K562 treated with DMSO at 1 percent for 12 hours (cell line): ENCODE data around the gene MACROH2A1. TPM values are rescaled to one million over a fixed set of nuclear protein-coding genes. Genes with fewer than 3 reads are reported as not detected.

ENCODE experiments used
- total RNA-seq: library from RNA; unstranded; fragments of 300-600 nt; gene quantifications from 2 replicates; pipeline ENCODE4 v1.2.3, GENCODE V29; 2022; ENCODE audit not compliant: insufficient read depth

The MACROH2A1 gene
- 128 and 177 TPM in 2 replicates for total RNA-seq

GRCh38 chr5:135398855-135399793 lies at the start of gene MACROH2A1:
TSS of gene MACROH2A1 (minus strand) at chr5:135399231. CDS start at chr5:135389093, 10,138 bp downstream.

GRCh38 chr5:135447298-135447929 lies 48.4 kb upstream of the MACROH2A1 start, which contains the start of gene DCANP1:
TSS of gene DCANP1 (minus strand) at chr5:135447348. CDS start at chr5:135447108, 240 bp downstream.

Other genes starting within 250 kb of the MACROH2A1 start
- not detected in 2 replicates for gene DCANP1, start 48.1 kb upstream of the MACROH2A1 start, total RNA-seq
- gene TIFAB, start 53.1 kb upstream of the MACROH2A1 start, total RNA-seq, result not detected in 2 replicates
- not detected in 2 replicates for gene NEUROG1, start 136.7 kb upstream of the MACROH2A1 start, total RNA-seq
- not detected in 2 replicates for gene CXCL14, start 179.8 kb upstream of the MACROH2A1 start, total RNA-seq